ENCODE measurements around the gene GPC3.
"Not testable (repeated sequence)": the region's sequence is repeated elsewhere in the genome, so short reads cannot be mapped to it uniquely, and the experiment has no call there.

DNA sequence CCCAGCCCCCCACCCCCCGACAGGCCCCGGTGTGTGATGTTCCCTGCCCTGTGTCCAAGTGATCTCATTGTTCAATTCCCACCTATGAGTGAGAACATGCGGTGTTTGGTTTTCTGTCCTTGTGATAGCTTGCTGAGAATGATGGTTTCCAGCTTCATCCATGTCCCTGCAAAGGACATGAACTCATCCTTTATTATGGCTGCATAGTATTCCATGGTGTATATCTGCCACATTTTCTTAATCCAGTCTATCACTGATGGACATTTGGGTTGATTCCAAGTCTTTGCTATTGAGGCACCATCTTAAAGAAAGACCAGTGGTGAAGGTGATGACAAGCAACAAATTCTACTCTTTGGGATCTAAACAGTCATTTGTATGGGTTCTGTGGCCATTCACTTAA is 30.1 kb upstream of the GPC3 start:
- TF ChIP-seq, protein P1, sequence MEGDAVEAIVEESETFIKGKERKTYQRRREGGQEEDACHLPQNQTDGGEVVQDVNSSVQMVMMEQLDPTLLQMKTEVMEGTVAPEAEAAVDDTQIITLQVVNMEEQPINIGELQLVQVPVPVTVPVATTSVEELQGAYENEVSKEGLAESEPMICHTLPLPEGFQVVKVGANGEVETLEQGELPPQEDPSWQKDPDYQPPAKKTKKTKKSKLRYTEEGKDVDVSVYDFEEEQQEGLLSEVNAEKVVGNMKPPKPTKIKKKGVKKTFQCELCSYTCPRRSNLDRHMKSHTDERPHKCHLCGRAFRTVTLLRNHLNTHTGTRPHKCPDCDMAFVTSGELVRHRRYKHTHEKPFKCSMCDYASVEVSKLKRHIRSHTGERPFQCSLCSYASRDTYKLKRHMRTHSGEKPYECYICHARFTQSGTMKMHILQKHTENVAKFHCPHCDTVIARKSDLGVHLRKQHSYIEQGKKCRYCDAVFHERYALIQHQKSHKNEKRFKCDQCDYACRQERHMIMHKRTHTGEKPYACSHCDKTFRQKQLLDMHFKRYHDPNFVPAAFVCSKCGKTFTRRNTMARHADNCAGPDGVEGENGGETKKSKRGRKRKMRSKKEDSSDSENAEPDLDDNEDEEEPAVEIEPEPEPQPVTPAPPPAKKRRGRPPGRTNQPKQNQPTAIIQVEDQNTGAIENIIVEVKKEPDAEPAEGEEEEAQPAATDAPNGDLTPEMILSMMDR (conservative IDR thresholded peaks at IDR 0.05; ENCODE audit: low read depth, low read length): not testable (repeated sequence)
- TF ChIP-seq EZH2 (IDR thresholded peaks at IDR 0.05; ENCODE audit: borderline replicate concordance, low read depth, low read length, poor library complexity, severe bottlenecking): not testable (repeated sequence)
